HL-60/S4 (cell line): ENCODE measurements around the gene SORCS3.

Experiments used
- in situ Hi-C: fragments of 300-500 bp; cut with MboI; formaldehyde crosslinking; loops from 2 replicates; pipeline ENCODE4 v1.14.3; 2022; ENCODE audit warnings: low sequenced_read_pairs

Gene SORCS3

DNA sequence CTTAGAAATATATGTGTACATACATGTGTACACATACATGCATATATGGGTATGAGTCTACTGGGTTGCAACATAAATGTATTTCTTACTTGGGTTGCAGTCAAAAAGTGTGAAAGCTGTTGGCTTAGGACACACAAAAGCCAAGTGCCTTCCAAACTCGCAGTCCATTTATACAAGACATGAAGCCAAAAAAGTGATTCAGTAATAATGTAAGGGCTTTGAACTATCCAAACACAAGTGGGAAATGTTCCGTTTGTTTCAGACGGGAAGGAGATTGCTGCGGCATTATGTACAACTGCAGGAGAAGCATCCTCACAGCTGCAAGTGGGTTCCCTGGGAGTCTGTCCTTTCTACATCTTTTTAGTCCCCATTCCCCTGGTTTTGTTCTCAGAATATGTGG is 513.6 kb downstream of the SORCS3 start:
- in situ Hi-C loops = no loop called here

- in situ Hi-C loops = no loop called here
Measured at GRCh38 chr10:105159268-105159667, 518.2 kb downstream of the SORCS3 start.

DNA sequence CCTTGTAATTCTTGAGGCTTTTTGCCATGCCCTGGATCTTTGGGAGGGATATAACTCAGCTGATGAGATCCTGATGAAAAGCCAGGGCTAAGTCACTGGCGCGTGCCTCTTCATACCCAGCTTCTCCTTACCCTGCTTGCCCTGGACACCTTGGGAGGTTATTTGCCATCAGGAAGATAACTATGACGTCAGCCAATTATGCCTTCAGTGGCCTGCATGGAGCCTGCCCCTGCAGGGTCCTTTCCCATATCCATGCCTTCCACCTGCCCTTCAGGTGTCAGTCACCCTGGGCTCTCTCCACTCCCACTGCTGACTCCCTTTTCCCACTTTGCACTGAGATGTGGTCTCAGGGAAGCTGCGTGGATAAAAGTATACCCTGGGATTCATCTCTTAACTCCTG is 520.1 kb downstream of the SORCS3 start:
- in situ Hi-C loops = no loop called here

DNA sequence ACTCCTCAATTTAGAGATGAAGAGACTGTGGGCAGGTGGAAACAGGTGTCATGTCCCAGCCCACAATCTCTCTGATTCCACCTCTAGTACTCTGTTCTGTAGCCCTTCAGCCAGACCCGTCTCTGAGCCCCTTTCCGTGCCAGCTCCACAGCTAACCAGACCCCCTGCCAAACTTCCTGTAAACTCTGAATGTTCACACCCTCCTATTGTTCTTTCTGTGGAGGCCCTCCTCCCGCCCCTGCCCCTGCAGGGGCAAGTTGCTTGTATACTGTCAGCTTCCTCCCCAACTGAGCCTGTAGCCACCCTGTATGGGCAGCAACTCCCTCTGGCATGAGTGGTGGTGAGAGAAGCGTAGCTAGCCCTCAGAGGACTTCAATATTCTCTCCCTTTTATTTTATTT is 520.7 kb downstream of the SORCS3 start:
- in situ Hi-C loops = no loop called here

GRCh38 chr10:105170521-105170920 is 529.4 kb downstream of the SORCS3 start:
- in situ Hi-C loops = no loop called here

GRCh38 chr10:105171945-105172344 is 530.9 kb downstream of the SORCS3 start:
- in situ Hi-C loops = no loop called here

DNA sequence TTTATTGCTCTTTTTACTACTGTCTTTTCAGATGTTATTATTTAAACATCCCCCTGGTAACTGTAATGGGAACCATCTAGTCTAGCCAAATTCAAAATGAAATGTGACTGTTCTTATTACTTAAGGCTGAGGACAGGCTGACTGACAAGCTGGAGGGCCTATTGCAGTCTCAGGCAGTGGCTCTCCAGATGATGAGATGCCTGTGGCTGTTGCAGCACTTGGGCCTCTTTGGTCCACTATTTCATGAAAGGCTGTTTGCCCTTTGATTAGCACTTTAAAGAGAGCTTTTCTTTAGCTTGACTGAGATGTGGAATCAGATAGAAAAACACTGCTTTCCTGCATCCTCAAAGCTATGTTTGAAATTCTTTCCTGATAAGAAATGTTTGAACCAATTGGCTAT is 540.5 kb downstream of the SORCS3 start:
- in situ Hi-C loops = no loop called here

DNA sequence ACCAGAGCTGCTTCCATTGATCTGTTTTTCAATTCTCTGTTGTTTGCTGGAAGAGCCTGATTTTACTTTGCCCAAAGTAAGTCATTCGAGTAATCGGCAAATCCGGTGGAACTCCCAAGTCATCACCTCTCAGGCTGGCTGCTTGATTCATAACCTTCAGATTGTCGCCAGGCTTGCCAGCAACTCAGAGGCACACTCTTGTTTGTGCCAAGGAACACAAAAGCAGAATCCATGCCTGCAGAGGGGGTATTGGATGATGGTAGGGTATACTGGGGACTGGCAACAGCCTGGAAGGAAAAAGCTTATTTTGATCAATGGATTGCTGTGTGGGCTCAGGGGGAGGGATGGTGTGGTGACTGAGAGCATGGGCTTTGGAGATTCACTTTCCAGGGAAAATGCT is 542.4 kb downstream of the SORCS3 start:
- in situ Hi-C loops = no loop called here

DNA sequence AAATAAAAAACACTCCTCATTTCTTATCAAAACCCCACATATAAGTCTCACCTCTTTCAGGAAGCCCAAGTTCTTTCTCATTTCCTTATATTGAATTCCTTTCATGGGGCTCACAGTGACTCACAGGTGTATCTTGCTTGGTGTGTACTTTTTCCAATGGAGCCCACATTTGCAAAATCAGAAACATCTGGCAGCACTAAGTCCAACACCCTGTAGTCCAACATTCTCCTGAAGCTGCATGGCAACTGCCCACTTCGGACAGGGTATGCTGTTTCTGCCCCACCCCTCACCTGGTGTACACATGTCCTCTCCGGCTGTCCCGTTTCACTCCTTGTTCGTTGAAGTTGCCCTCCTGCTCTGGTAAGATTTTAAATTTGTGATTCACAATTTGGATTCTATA is 544.1 kb downstream of the SORCS3 start:
- in situ Hi-C loops = no loop called here

DNA sequence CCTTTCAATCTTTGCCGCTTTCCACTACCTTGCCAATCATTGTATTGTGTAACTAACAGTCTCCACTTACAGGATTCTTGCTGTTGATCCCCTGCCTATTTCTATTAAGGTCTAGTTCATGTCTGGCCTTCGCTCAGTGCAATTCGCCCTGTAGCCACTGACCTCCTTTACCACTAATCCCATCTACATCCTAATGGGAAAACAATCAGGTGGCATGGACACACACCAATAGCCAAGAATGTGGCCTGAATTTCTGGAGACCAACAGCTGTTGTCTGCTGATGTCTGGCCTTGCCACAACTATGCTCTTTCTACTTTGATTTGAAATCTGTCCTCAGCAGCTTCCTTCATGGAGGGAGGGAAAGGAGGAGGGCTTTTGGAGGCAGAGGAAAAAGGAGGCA is 546.2 kb downstream of the SORCS3 start:
- in situ Hi-C loops = no loop called here

GRCh38 chr10:105188737-105189462 is 547.8 kb downstream of the SORCS3 start:
- in situ Hi-C loops = no loop called here

DNA sequence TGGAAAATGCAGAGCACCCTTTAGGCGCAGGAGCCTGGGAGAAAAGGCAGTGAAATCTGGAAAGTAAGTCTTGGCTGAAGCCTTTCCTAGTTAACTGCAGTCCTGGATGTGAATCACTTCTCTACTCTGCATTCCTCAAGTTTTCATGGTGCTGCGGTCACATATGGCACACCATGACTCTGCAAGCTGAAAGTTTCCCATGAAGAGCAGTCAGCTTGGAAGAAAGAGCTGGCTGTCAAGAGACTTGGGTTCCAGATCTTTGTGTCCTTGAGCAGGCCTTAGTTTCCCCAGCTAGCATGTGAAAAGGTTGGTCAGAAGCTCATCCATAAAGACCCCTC is 548.3 kb downstream of the SORCS3 start:
- in situ Hi-C loops = no loop called here

- in situ Hi-C loops = no loop called here
Measured at GRCh38 chr10:105192146-105192545, 551.1 kb downstream of the SORCS3 start.

GRCh38 chr10:105192861-105193260 is 551.8 kb downstream of the SORCS3 start:
- in situ Hi-C loops = no loop called here

- in situ Hi-C loops = no loop called here
Measured at GRCh38 chr10:105195831-105196230, 554.7 kb downstream of the SORCS3 start.

DNA sequence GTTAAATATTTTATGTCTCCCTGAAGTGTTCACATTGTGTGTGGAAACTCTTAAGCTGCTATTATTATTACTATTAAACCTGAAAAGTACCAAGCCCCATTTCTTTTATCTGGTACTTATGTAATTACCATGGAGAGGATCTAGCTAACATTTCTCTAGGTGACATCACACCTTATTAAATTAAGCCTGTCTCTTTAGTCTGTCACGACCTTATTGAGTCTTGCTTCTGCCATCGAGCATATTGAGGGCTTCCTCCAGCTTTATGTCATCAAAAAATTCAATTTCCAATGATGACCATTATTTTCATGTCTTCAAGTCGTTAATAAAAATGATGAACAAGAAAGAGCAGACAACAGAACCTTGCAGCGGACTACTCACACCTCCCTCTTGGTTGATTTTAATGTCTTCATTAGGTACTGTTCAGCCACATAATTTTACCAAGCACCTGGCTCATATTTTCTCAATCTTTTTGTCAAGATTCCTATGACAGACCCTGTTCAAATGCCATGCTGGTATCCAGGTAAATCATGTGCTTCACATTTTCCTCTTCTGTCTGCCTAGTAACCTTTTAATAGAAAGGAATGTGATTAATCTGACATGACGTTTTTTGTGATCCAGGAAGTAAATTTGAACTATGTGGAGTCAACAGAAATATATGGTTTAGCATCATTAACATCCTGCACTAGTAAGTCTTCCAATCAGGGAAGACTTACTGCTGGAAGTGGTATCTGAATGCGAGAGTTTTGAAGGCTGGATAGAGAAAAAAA is 556.7 kb downstream of the SORCS3 start:
- in situ Hi-C loops = no loop called here

DNA sequence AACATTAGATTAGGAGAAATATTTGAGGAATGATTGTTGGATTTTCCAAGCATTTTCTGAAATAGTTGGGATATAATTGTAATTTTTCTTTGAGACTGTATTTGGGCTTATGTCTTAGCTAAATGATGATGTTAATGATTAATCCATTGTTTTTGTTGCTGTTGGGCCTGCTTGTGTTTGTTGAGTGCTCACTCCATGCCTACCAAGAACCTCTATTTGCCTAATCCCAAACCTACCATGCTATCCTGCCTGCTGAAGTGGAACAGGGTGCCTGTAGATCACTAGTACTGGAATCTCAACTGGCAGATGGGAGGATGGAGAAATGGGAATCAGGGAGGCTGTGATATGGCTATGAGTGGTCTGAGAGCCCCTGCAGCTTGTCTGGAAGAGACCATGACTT is 565.5 kb downstream of the SORCS3 start:
- in situ Hi-C loops = no loop called here

GRCh38 chr10:105207476-105207995 is 566.4 kb downstream of the SORCS3 start:
- in situ Hi-C loops = no loop called here

GRCh38 chr10:105210546-105210945 is 569.5 kb downstream of the SORCS3 start:
- in situ Hi-C loops = no loop called here

- in situ Hi-C loops = no loop called here
Measured at GRCh38 chr10:105237685-105238084, 596.6 kb downstream of the SORCS3 start.

GRCh38 chr10:105239311-105240219 is 598.5 kb downstream of the SORCS3 start:
- in situ Hi-C loops = no loop called here
